HK-2 (cell line): Measurements from ENCODE around the gene ACMSD.
"Not testable (repeated sequence)": the region's sequence is repeated elsewhere in the genome, so short reads cannot be mapped to it uniquely, and the experiment has no call there.

Experiments
- DNase-seq: peaks from one replicate; pipeline ENCODE4 v3.0.0-alpha.2; 2018; ENCODE audit not compliant: unreplicated experiment

ACMSD gene

GRCh38 chr2:134847582-134847981 lies 9.2 kb downstream of the ACMSD start:
- not testable (repeated sequence) for DNase-seq

- no peak for DNase-seq
Observed at GRCh38 chr2:134852518-134852917, 14.1 kb downstream of the ACMSD start.

DNA sequence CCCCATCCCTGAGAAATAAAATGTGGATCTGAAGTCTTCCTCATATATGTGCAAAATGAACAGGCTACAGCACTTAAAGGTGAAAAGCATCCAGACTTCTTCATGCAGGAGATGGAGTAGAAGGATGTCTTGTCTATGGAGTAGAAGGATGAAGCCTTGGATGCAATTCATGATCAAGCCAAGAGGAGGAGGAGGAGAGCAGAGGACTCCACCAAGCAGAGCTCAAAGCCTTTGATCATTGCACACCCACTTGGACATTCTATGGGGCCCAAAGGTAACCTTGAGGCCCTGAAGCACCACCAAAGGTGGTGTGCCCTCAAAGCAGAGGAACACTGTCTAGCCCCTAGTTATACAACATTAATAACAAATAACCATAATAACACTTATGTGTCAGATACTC lies 17.3 kb downstream of the ACMSD start:
- no peak for DNase-seq

- no peak for DNase-seq
Observed at GRCh38 chr2:134858245-134858644, 19.8 kb downstream of the ACMSD start.

GRCh38 chr2:134861173-134861572 lies 22.8 kb downstream of the ACMSD start:
- no peak for DNase-seq

GRCh38 chr2:134862069-134862468 lies 23.7 kb downstream of the ACMSD start:
- DNase-seq, result no peak

- DNase-seq, result no peak
Observed at GRCh38 chr2:134862674-134863073, 24.3 kb downstream of the ACMSD start.

- DNase-seq, result no peak
Observed at GRCh38 chr2:134863446-134863845, 25.0 kb downstream of the ACMSD start.

- no peak for DNase-seq
Observed at GRCh38 chr2:134865067-134865787, 26.8 kb downstream of the ACMSD start.

DNA sequence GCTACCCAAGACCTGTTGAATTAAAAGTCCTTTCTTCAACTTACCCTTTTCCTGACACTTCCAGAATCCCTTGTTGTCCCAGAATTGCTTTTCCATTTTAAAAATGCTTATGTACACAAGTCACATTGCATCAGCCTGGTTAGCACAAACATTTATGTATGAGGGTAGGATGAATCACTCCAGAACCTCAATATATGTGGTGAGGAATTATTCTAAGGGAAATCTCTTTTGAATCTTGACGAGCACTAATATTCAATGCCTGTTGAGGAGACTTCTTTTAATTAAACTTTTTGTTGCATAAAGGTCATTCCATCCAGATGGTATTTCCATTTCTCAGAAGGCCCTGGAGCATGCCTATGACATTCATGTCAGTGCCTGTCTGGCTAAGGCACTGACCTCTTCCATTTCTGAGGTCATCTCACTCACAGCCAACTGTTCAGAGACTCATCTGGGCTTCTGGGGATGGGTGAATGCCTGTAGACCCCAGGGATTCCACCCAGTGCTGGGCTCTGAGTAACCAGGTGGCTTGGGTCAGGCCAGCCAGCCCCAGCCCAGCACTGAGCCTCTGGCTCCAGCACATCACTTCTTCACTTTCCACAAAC lies 28.2 kb downstream of the ACMSD start:
- no peak for DNase-seq

- DNase-seq, result no peak
Observed at GRCh38 chr2:134869946-134870736, 31.7 kb downstream of the ACMSD start.

DNA sequence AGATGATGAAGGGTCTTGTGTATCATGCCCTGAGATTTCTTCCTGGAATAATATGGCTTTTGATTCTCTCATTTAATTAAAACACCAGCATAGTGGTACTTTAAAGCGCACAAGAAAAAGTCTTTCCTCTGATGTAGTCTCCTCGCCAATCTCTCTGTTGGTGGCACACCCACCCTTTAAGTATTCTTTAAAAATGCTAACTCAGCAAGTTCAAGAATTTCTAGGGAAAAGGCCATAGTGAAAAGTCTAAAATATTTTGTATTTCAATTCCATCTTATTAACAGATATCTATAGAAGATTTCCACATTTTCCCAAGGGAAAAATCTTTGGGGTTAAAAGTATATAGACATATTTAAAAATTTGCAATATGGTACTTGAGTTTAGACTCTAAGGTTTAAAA lies 34.7 kb downstream of the ACMSD start:
- no peak for DNase-seq

- DNase-seq, result no peak
Observed at GRCh38 chr2:134875309-134875708, 36.9 kb downstream of the ACMSD start.

GRCh38 chr2:134882773-134883172 lies 44.4 kb downstream of the ACMSD start:
- no peak for DNase-seq

DNA sequence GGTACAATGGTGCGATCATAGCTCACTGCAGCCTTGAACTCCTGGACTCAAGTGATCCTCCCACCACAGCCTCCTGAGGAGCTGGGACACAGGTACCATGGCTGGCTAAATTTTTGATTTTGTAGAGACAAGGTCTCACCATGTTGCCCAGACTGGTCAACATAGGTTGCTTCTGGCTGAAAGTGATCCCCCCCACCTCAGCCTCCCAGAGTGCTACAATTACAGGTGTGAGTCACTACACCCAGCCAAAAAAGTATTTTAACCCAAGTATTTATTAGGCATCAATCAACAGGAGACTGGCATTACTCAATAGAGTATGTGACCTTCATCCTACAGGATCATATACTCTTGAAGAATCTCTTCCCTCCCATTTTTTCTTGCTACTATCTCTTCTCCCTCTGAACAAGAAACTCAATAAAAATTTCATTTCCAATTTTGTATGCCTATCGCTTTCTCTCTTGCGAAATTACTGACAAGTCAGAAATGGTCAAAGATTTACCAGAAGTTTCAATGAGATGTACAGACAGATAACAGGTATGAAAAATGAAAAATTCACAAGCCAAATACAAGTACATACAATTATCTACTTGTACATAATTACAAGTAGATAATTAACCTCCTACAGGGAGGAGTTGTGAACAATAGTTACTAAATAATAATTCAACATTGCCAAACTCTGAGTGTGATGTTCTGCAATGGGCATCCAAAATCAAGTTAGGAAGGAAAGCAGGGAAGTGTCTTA lies 45.3 kb downstream of the ACMSD start:
- no peak for DNase-seq

DNA sequence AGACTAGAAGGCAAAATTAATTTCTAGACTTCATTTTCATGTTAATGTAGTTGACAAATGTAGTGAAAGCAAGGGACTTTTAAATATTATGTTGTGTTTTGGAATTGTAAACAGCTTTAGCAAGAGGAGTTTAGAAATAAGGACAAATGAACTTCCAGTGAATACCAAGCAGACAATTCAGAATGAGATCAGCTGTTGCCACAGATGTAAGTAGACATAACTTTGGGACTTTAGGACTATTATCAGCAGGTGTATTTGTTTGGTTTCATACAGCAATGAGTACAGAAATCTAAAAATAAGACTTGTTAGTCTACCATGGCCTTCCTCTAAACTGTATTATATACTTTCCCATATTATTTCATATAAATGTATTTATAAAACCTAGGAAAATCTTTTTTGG lies 46.0 kb downstream of the ACMSD start:
- DNase-seq, result no peak

DNA sequence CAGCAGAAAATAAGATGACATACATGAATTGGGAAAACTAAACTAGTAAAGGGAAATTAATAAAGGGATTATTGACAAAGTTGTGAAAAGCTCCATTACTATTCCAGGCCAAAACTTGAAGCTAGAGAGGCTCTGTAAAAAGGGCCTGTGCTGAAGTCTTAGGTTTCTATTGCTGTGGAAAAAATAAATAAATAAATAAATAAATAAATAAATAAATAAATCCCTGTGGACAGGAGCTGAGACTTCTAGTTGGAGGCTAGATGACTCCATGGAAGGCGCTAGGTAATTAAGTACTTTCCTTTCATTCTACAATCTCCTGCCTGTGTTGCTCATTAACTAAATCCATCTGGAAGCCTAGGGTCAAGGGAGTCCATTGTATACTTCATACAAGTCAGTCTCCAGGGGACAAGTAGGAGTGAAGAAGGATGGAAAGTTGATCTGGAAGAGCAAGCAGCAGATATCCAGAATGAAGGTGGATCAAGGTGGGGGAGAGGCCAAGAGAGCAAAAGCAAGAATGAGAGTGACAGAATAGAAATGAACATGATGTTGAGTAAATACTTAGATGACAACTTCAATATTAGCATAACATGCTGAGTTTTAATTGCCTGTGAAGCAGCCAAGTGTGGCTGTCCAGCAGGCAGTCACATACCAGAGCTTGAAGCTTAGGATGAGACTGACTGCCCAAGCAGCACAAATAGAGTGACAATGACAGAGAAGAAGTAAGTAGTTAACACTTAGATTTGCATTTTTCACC lies 54.0 kb downstream of the ACMSD start:
- DNase-seq, result no peak

- DNase-seq, result no peak
Observed at GRCh38 chr2:134897932-134898331, 59.5 kb downstream of the ACMSD start.

DNA sequence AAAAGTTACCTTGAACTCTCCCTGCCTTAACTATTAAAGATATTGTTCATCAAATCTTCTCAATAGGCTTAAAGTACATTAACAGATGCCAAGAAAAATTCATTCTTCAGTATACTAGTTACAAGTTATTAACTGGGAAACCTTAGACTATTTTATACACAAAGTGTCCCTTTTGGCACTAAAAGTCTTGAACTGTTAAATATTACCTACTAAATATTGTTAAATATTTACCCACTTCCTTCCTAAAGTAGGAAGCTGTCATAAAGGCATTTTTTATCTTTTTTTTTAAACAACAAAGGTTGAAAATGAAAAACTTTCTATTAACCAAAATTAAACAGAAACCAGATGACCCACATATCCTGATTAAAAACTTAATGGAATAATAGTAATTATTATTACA lies 60.8 kb downstream of the ACMSD start:
- no peak for DNase-seq

GRCh38 chr2:134900151-134900550 lies 61.7 kb downstream of the ACMSD start:
- no peak for DNase-seq

- not testable (repeated sequence) for DNase-seq
Observed at GRCh38 chr2:134903701-134904100, 65.3 kb downstream of the ACMSD start.
